ENCODE results near the gene PTPRR. TPM values are rescaled to one million over a fixed set of nuclear protein-coding genes. Genes with fewer than 3 reads are reported as not detected.

The PTPRR gene
- total and polyA plus RNA-seq, 2 donors (not counting 3 experiments of a cell fraction or from before 2014, with no cell fraction given): 0.46 to 1.1 TPM

- Histone ChIP-seq H3K27me3 (ENCODE audit: control insufficient read depth in 2 of 2, insufficient read depth in 2 of 2, low read length in 2 of 2) (no peaks in the 10 kb centered on the region), H3K4me2 (ENCODE audit: insufficient read depth, low read length) (no peak overlapping the region), H3K79me2 (ENCODE audit: control insufficient read depth, insufficient read depth, low read length) (no peaks in the 10 kb centered on the region), H3K9me1 (replicated peaks; ENCODE audit: control insufficient read depth, extremely low read depth, insufficient read depth, low read length) (no peaks in the 10 kb centered on the region), H4K20me1 (replicated peaks; ENCODE audit: control insufficient read depth, extremely low read depth, insufficient read depth, low read length) (no peaks in the 10 kb centered on the region), H3K4me3 (replicated peaks in 1 of 3; ENCODE audit: insufficient read depth in 1 of 3, low read depth in 1 of 3, low read length in 3 of 3) (no peak overlapping the region), H3K9ac (replicated peaks; ENCODE audit: extremely low read depth, insufficient read depth, low read length) (no peak overlapping the region), H2AFZ (ENCODE audit: low read depth, low read length) (no peak overlapping the region), H3K9me3 (replicated peaks; ENCODE audit: control insufficient read depth, insufficient read depth, low read length) (no peaks in the 10 kb centered on the region), H3K27ac (ENCODE audit: insufficient read depth, low read depth, low read length) (no peak overlapping the region), H3K36me3 (ENCODE audit: control insufficient read depth in 2 of 2, extremely low read depth in 1 of 2, insufficient read depth in 2 of 2, low read length in 2 of 2) (no peaks in the 10 kb centered on the region), H3K4me1 (ENCODE audit: control insufficient read depth, extremely low read depth, insufficient read depth, low read length) (no peaks in the 10 kb centered on the region)
- dilution Hi-C loops (cut with MboI; ENCODE audit: extremely low pct_ligation_motif_present, low sequenced_read_pairs): no loop called here
- intact Hi-C loops (cut with micrococcal nuclease): no loop called here
- CTCF ChIA-PET: no interaction called here
- peak; percentile 3 for DNase-seq (ENCODE audit: low read depth, low spot score)
- no TSS peak for BruUV-seq (replicated peaks)
- POLR2A ChIA-PET: no interaction called here
- no peak for FAIRE-seq
- no peak for TF ChIP-seq POLR2AphosphoS5 (IDR thresholded peaks at IDR 0.05; ENCODE audit: insufficient read depth, low read depth, low read length)
These were observed 98.1 kb downstream of the PTPRR start for GRCh38 chr12:70822412-70822811.

GRCh38 chr12:70815971-70816391 lies 104.6 kb downstream of the PTPRR start:
- FAIRE-seq (no peak), DNase-seq (ENCODE audit: low read depth, low spot score) (no peak)
- Histone ChIP-seq H3K9me3 (replicated peaks; ENCODE audit: control insufficient read depth, insufficient read depth, low read length) (no peaks in the 10 kb centered on the region), H2AFZ (ENCODE audit: low read depth, low read length) (no peak overlapping the region), H3K9ac (replicated peaks; ENCODE audit: extremely low read depth, insufficient read depth, low read length) (no peak overlapping the region), H3K9me1 (replicated peaks; ENCODE audit: control insufficient read depth, extremely low read depth, insufficient read depth, low read length) (no peaks in the 10 kb centered on the region), H3K4me1 (ENCODE audit: control insufficient read depth, extremely low read depth, insufficient read depth, low read length) (no peaks in the 10 kb centered on the region), H3K4me3 (replicated peaks in 1 of 3; ENCODE audit: insufficient read depth in 1 of 3, low read depth in 1 of 3, low read length in 3 of 3) (no peak overlapping the region), H3K79me2 (ENCODE audit: control insufficient read depth, insufficient read depth, low read length) (no peaks in the 10 kb centered on the region), H3K4me2 (ENCODE audit: insufficient read depth, low read length) (no peak overlapping the region), H3K27ac (ENCODE audit: insufficient read depth, low read depth, low read length) (no peak overlapping the region), H4K20me1 (replicated peaks; ENCODE audit: control insufficient read depth, extremely low read depth, insufficient read depth, low read length) (no peaks in the 10 kb centered on the region), H3K27me3 (ENCODE audit: control insufficient read depth in 2 of 2, insufficient read depth in 2 of 2, low read length in 2 of 2) (no peaks in the 10 kb centered on the region), H3K36me3 (ENCODE audit: control insufficient read depth in 2 of 2, extremely low read depth in 1 of 2, insufficient read depth in 2 of 2, low read length in 2 of 2) (no peaks in the 10 kb centered on the region)
- TF ChIP-seq CTCF (IDR thresholded peaks at IDR 0.05; ENCODE audit: extremely low read depth in 1 of 2, insufficient read depth in 1 of 2, low read depth in 1 of 2, low read length in 2 of 2) (no peak), MYC (IDR thresholded peaks at IDR 0.05; ENCODE audit: low read depth, low read length) (no peak), MAX (IDR thresholded peaks at IDR 0.05; ENCODE audit: insufficient read depth, insufficient read length) (no peak), FOS (IDR thresholded peaks at IDR 0.05; ENCODE audit: borderline replicate concordance, insufficient read depth, low read length) (no peak), POLR2A (IDR thresholded peaks at IDR 0.05; ENCODE audit: low read depth, low read length) (no peak), GATA2 (IDR thresholded peaks at IDR 0.05; ENCODE audit: insufficient read depth, insufficient read length, low read depth, low read length) (no peak), POLR2AphosphoS5 (IDR thresholded peaks at IDR 0.05; ENCODE audit: insufficient read depth, low read depth, low read length) (no peak), JUN (IDR thresholded peaks at IDR 0.05; ENCODE audit: borderline replicate concordance, insufficient read depth, insufficient read length, low read depth) (no peak), EZH2 (IDR thresholded peaks at IDR 0.05; ENCODE audit: borderline replicate concordance, low read depth, low read length, severe bottlenecking) (no peak)
- intact Hi-C loops (cut with micrococcal nuclease) (no loop called here), dilution Hi-C loops (cut with MboI; ENCODE audit: extremely low pct_ligation_motif_present, low sequenced_read_pairs) (no loop called here)
- CTCF ChIA-PET: no interaction called here
- POLR2A ChIA-PET: no interaction called here
- BruUV-seq (replicated peaks): no TSS peak
